GM19035 (cell line): ENCODE results near the gene NLRP4.
"Not testable (repeated sequence)": the region's sequence is repeated elsewhere in the genome, so short reads cannot be mapped to it uniquely, and the experiment has no call there.

Experiments
- ATAC-seq: cut with Tn5 transposase; IDR thresholded peaks from one replicate; pipeline ENCODE4 v1.9.1; 2021; ENCODE audit not compliant: unreplicated experiment

The NLRP4 gene

GRCh38 chr19:55870736-55871135, 34.4 kb downstream of the NLRP4 start:
- no peak for ATAC-seq

- no peak for ATAC-seq
These were observed 40.9 kb downstream of the NLRP4 start for GRCh38 chr19:55877211-55877610.

DNA sequence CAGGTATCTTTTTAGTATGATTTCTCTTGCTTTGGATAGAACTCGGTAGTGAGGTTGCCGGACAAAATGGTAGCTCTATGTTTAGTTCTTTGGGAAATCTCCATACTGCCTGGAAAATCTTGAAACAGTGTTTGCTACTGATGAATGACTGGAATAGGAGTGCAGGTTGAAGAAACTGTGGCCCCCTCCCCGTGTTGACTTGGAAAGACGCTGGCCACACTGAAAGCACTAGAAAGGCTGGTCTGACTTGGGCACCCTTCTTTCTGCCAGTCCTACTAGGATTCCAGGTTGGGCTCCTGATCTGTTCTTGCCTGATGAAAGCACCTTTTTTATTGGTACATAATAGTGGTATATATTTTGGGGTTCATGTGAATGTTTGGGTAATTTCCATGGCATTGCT, 46.3 kb downstream of the NLRP4 start:
- no peak for ATAC-seq

DNA sequence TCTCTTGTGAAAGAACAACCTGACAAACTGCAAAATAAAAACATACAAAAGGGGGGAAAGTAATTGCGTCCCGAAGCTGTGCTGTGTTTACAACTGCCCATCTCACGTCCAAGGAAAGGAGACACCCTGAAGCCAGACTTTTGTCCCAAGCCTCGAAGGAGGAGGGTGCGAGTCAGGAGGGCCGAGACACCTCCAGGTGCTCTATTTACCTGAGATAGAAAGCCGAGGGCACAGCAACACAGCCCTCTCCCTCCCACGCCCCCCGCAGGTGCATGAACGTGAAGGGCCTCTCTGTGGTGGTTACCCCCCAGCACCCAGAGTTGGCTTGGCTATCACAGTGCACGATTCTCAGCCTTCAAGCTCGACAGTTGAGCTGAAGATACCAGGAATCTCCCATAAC, 62.6 kb downstream of the NLRP4 start:
- no peak for ATAC-seq

- no peak for ATAC-seq
These were observed 65.2 kb downstream of the NLRP4 start for GRCh38 chr19:55901369-55902079.

GRCh38 chr19:55902080-55902751, 65.9 kb downstream of the NLRP4 start:
- ATAC-seq = no peak

DNA sequence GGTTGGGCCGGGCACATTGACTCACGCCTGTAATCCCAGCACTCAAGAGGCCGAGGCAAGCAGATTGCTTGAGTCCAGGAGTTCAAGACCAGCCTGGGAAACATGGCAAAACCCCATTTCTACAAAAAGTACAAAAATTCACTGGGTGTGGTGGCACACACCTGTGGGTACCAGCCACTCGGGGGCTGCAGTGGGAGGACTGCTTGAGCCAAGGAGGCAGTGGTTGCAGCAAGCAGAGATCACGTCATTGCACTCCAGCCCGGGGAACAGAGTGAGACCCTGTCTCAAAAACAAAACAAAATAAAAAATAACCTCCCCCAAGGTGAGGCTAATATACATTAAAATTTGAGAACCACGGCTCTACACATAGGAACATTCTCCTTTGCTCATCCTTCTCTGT, 70.9 kb downstream of the NLRP4 start:
- ATAC-seq = no peak

GRCh38 chr19:55907746-55908145, 71.4 kb downstream of the NLRP4 start:
- no peak for ATAC-seq

DNA sequence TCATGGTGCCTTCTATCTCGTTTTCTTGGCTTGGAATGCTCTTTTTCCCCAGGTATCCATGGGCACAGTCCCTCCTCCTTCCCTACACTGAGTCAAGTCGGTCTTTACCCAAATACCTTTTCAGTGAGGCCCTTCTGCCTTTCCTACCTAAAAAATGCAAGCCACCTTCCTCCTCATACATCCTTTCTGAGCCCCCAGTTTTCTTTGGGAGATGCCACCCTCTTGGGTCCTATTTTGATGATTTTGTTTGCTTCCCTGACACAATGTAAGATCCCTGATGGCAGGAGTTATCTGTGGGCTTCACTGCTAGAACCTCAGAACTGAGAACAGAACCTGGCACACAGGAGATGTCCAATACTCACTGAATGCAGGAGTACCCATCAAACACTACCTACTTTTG, 73.5 kb downstream of the NLRP4 start:
- no peak for ATAC-seq

GRCh38 chr19:55912916-55913315, 76.6 kb downstream of the NLRP4 start:
- no peak for ATAC-seq

DNA sequence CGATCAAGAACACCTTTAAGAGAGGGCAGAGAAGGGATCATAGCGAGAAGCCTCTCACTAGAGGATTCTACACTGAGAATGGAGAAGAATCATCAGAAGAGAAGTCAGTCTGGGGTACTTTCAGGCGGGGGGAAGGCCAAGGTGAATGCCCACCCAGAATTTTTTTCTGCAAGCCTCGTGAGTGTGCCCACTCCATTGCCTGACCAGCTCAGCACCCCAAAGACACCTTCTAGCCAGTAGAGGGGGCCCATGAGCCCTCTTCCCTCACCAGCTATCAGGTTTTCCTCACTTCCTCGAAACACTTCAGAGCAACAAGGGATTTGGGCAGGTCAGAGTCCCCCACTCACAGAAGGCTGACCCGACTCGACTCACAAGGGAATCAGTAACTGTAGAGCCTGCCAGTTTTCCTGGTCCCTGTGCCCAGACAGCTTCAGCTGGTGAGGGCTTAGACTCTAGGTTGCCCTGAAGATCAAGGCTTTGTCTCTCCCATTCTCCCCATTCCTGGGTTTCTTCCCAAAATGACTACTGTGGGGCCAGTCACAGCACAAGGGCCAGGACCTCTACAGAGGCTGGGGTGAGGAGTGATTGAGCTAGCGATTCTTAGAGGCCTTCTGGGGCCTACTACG, 77.4 kb downstream of the NLRP4 start:
- ATAC-seq = no peak

GRCh38 chr19:55923556-55923955, 87.2 kb downstream of the NLRP4 start:
- no peak for ATAC-seq

- no peak for ATAC-seq
These were observed 91.7 kb downstream of the NLRP4 start for GRCh38 chr19:55927991-55928390.

DNA sequence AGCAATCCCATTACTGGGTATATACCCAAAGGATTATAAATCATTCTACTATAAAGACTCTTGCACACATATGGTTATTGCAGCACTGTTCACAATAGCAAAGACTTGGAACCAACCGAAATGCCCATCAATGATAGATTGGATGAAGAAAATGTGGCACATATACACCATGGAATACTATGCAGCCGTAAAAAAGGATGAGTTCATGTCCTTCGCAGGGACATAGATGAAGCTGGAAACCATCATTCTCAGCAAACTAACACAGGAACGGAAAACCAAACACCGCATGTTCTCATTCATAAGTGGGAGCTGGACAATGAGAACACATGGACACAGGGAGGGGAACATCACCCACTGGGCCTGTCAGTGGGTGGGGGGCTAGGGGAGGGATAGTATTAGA, 92.9 kb downstream of the NLRP4 start:
- ATAC-seq = not testable (repeated sequence)

GRCh38 chr19:55930996-55931515, 94.7 kb downstream of the NLRP4 start:
- no peak for ATAC-seq
